RWPE1 (cell line): ENCODE measurements around the gene PSPN.
"Not testable (repeated sequence)": the region's sequence is repeated elsewhere in the genome, so short reads cannot be mapped to it uniquely, and the experiment has no call there.

Experiments
- CTCF ChIA-PET: fragments of 350-600 bp; sonication (Branson Sonifier 250); formaldehyde crosslinking; extraction: SDS; loops from one replicate; lab custom pipeline; 2021; lab: Yijun Ruan, JAX
- POLR2A ChIA-PET: fragments of 400-600 bp; formaldehyde crosslinking; extraction: SDS; loops from one replicate; lab custom pipeline; 2020; ENCODE audit warnings: antibody characterized with exemption; ENCODE audit not compliant: low non-redundant PET; lab: Yijun Ruan, JAX
- DNase-seq: peaks from one replicate; pipeline ENCODE4 v3.0.0; 2012; ENCODE audit warnings: low spot score
- H3K27ac ChIP-seq: fragments of 450-650 bp; 2 replicates; pipeline ENCODE4 v1.5.1; 2017
- CTCF ChIP-seq: fragments of 450-650 bp; conservative IDR thresholded peaks from 2 replicates; pipeline ENCODE4 v1.5.1; 2017; ENCODE audit warnings: low read depth, mild to moderate bottlenecking

The PSPN gene

GRCh38 chr19:6402837-6403608, 27.3 kb upstream of the PSPN start:
- no peak for TF ChIP-seq CTCF
- no peak overlapping the region for H3K27ac ChIP-seq
- DNase-seq = no peak
- POLR2A ChIA-PET = interaction anchor here (0.5 kb wide), 1 partner anchor 378 kb away, joined by 3 read pairs; no protein-coding TSS in a partner anchor
- CTCF ChIA-PET = interaction anchor here (1.5 kb wide), 1 partner anchor 14 kb away, joined by 5 read pairs; no protein-coding TSS in a partner anchor

- no peak overlapping the region for H3K27ac ChIP-seq
- CTCF ChIA-PET = interaction anchor here (1.5 kb wide), 1 partner anchor 15 kb away, joined by 5 read pairs; no protein-coding TSS in a partner anchor
- POLR2A ChIA-PET = no interaction called here
Measured at GRCh38 chr19:6402058-6402457, 26.3 kb upstream of the PSPN start.

DNA sequence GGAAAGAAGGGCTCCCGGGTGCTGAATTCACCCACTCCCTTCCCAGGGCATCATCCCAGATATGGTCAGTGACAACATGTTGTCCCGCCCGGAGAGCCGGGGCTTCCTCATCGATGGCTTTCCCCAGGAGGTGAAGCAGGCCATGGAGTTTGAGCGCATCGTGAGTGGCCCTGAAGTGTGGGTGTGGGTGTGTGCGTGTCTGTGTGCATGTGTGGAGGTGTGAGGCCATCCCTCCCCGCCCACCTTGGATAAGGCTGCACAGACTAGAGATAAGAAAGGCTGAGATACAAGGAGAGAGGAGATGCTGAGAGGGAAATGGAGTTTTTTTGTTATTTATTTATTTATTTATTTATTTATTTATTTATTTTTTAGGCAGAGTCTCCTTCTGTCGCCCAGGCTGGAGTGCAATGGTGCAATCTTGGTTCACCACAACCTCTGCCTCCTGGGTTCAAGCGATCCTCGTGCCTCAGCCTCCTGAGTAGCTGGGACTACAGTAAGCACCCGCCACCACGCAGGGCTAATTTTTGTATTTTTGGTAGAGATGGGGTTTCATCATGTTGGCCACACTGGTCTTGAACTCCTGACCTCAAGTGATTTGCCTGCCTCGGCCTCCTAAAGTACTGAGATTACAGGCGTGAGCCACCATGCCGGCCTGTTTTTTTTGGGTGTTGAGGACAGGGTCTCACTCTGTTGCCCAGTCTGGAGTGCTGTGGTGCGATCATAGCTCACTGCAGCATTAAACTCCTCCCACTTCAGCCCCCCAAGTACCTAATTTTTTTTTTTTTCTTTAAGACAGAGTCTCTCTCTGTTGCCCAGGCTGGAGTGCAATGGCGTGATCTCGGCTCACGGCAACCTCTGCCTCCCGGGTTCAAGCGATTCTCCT, 24.6 kb upstream of the PSPN start:
- CTCF ChIA-PET, POLR2A ChIA-PET, DNase-seq, H3K27ac ChIP-seq: not testable (repeated sequence)

More at GRCh38 chr19:6402058-6402457, 26.3 kb upstream of the PSPN start:
- TF ChIP-seq CTCF = no peak
- no peak for DNase-seq

GRCh38 chr19:6396305-6396704, 20.6 kb upstream of the PSPN start:
- H3K27ac ChIP-seq = no peak overlapping the region
- TF ChIP-seq CTCF = no peak
- DNase-seq = no peak
- POLR2A ChIA-PET = no interaction called here
- CTCF ChIA-PET = no interaction called here

- POLR2A ChIA-PET = no interaction called here
- no peak for DNase-seq
- no peak for TF ChIP-seq CTCF
- CTCF ChIA-PET = interaction anchor here (0.6 kb wide), 1 partner anchor 68 kb away, joined by 3 read pairs; no protein-coding TSS in a partner anchor
- H3K27ac ChIP-seq = no peak overlapping the region
Measured at GRCh38 chr19:6394831-6395230, 19.1 kb upstream of the PSPN start.

GRCh38 chr19:6393983-6394412, 18.3 kb upstream of the PSPN start:
- DNase-seq = no peak
- TF ChIP-seq CTCF = no peak
- ChIA-PET POLR2A (no interaction called here), CTCF (interaction anchor here (0.6 kb wide), 1 partner anchor 67 kb away, joined by 3 read pairs; no protein-coding TSS in a partner anchor)
- H3K27ac ChIP-seq = peak overlapping the region; percentile 88
